Adrenal gland (tissue), 12 donors: ENCODE measurements around the gene TMEM60. TPM values are rescaled to one million over a fixed set of nuclear protein-coding genes. Genes with fewer than 3 reads are reported as not detected.

Experiments
- DNase-seq, 7 donors: peaks; one replicate each; pipeline ENCODE4 v3.0.0-alpha.2; 2019 to 2020
- H3K27ac ChIP-seq, 5 donors: fragments of 200-600 bp; sonication (generic) in 4 of 5; 1 replicate in 3 of 5; 2 replicates in 2 of 5; pipeline versions ENCODE4 v1.5.1 to v1.8.0; 2016 to 2020; ENCODE audit warnings: mild to moderate bottlenecking in 1 of 5
- H3K27me3 ChIP-seq: fragments of 200-600 bp; 2 replicates; pipeline ENCODE4 v1.8.0; 2021
- H3K36me3 ChIP-seq, 2 donors: fragments of 200-600 bp; replicated peaks in 1 of 2; 1 replicate in 1 of 2; 2 replicates in 1 of 2; pipeline versions ENCODE4 v1.5.1 to v1.8.0; 2018 to 2022
- H3K4me1 ChIP-seq, 2 donors: fragments of 200-600 bp; replicated peaks in 1 of 2; 1 replicate in 1 of 2; 2 replicates in 1 of 2; pipeline versions ENCODE4 v1.5.1 to v1.8.0; 2018 to 2021
- H3K4me3 ChIP-seq, 4 donors: fragments of 200-600 bp; sonication (generic) in 3 of 4; one replicate each; pipeline ENCODE4 v1.5.1; 2016 to 2018
- H3K9me3 ChIP-seq, 3 donors: fragments of 200-600 bp; sonication (generic) in 1 of 3; replicated peaks in 1 of 3; 1 replicate in 2 of 3; 2 replicates in 1 of 3; pipeline versions ENCODE4 v1.5.1 to v1.8.0; 2016 to 2021
- POLR2A ChIP-seq, 2 donors: fragments of 450-650 bp; IDR thresholded peaks; one replicate each; pipeline ENCODE4 v1.6.1; 2017; ENCODE audit warnings: antibody characterized with exemption in 2 of 2, mild to moderate bottlenecking in 2 of 2, moderate library complexity in 1 of 2
- WGBS, 4 donors: extraction: QIAGEN DNeasy Blood & Tissue Kit in 2 of 4; methylation state at CpG; one replicate each; pipeline versions ENCODE4 v1.1.5 to v1.1.7; 2013 to 2017; 5-methylcytosine and 5-hydroxymethylcytosine counted together
- intact Hi-C, 2 donors: fragments of 100-400 bp; cut with DNase I; formaldehyde crosslinking; loops; one replicate each; pipeline versions ENCODE4 v1.14.1 to v1.15.0; 2022 to 2023
- polyA plus RNA-seq, 3 donors: library from polyadenylated mRNA; stranded (reverse); fragments of 200-250 nt in 2 of 3; fragments of 350-450 nt in 1 of 3; fragmentation: Illumina TruSeq in 1 of 3; extraction: RNeasy Lipid Tissue Mini Kit (QIAGEN cat#74804) in 1 of 3; gene quantifications; one replicate each; pipeline ENCODE4 v1.2.3, GENCODE V29; 2013 to 2014
- total RNA-seq, 9 donors: library from RNA; depleted of rRNA in 4 of 9; stranded (reverse); fragments of >200 nt in 4 of 9; fragments of 120-200 nt in 1 of 9; fragmentation: NEBNext Ultra II Directional in 1 of 9; extraction: Animal tissue kit (Norgen Biotek cat#: 25700) in 1 of 9; gene quantifications; one replicate each; pipeline versions ENCODE4 v1.1.0 to v1.2.4, GENCODE V29; 2013 to 2023
- TF ChIP-seq, protein P1 (sequence below), 6 experiments: fragments of 450-650 bp in 4 of 6; fragments of 200-600 bp in 2 of 6; sonication (generic) in 1 of 6; IDR thresholded peaks; 1 replicate in 5 of 6; 2 replicates in 1 of 6; pipeline versions ENCODE4 v1.5.1 to v1.8.0; 2016 to 2021; ENCODE audit warnings: antibody characterized with exemption in 6 of 6, mild to moderate bottlenecking in 2 of 6, moderate library complexity in 1 of 6
- donor health status: healthy with polysubstance abuse.
- donor health status: Bipolar disorder and iron deficiency.
- donor health status: DM: yes; HTN: yes; CAD: no.
- donor health status: DM: no; HTN: no; CAD: no.
- donor health status: DM: no; HTN: no; CAD: no.
- donor health status: DM: yes; HTN: yes; CAD: no.

The TMEM60 gene
- total and polyA plus RNA-seq, 12 donors, result 13.8 to 30.6 (median 21.0) TPM

DNA sequence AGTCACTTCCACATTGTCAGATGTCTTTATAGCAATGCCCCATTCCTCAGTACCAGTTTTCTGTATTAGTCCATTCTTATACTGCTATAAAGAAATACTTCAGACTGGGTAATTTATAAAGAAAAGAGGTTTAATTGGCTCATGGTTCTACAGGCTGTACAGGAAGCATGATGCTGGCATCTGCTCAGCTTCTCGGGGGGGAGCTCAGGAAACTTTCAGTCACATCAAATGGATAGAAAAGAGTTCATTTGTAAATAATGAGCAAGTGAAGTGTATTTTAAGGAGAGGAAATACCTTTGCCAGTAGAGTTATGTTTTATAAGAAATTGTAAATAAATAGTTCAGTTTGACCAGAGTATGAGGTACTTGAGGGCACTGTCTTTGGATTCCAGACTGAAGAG lies 50.5 kb downstream of the TMEM60 start:
- Histone ChIP-seq H3K4me1 (peaks cover 0 to 12% of the 10 kb centered on the region in 2 donors), H3K9me3 (no peaks in the 10 kb centered on the region), H3K36me3 (no peaks in the 10 kb centered on the region), H3K4me3 (no peak overlapping the region), H3K27ac (no peak overlapping the region), H3K27me3 (no peaks in the 10 kb centered on the region)
- no peak for TF ChIP-seq POLR2A (IDR thresholded peaks at IDR 0.05)
- TF ChIP-seq, protein P1, sequence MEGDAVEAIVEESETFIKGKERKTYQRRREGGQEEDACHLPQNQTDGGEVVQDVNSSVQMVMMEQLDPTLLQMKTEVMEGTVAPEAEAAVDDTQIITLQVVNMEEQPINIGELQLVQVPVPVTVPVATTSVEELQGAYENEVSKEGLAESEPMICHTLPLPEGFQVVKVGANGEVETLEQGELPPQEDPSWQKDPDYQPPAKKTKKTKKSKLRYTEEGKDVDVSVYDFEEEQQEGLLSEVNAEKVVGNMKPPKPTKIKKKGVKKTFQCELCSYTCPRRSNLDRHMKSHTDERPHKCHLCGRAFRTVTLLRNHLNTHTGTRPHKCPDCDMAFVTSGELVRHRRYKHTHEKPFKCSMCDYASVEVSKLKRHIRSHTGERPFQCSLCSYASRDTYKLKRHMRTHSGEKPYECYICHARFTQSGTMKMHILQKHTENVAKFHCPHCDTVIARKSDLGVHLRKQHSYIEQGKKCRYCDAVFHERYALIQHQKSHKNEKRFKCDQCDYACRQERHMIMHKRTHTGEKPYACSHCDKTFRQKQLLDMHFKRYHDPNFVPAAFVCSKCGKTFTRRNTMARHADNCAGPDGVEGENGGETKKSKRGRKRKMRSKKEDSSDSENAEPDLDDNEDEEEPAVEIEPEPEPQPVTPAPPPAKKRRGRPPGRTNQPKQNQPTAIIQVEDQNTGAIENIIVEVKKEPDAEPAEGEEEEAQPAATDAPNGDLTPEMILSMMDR (IDR thresholded peaks at IDR 0.05), result no peak
- intact Hi-C loops, result no loop called here
- DNase-seq, result no peak
- whole genome bisulfite sequencing, 4 donors, result 82 to 96% (median 85%) methylated on average over 1 of the region's 1 CpG

- 85 to 95% (median 91%) methylated on average over 2 of the region's 2 CpGs for WGBS, 4 donors
- no peak for DNase-seq
- TF ChIP-seq, protein P1 (IDR thresholded peaks at IDR 0.05), result no peak
- no peak for TF ChIP-seq POLR2A (IDR thresholded peaks at IDR 0.05)
- intact Hi-C loops, result no loop called here
- Histone ChIP-seq H3K27ac (no peak overlapping the region), H3K4me1 (peaks cover 0 to 11% of the 10 kb centered on the region in 2 donors), H3K9me3 (no peaks in the 10 kb centered on the region), H3K27me3 (no peaks in the 10 kb centered on the region), H3K36me3 (no peaks in the 10 kb centered on the region), H3K4me3 (no peak overlapping the region)
Observed at GRCh38 chr7:77747178-77747577, 51.1 kb downstream of the TMEM60 start.

GRCh38 chr7:77746824-77747165 lies 51.4 kb downstream of the TMEM60 start:
- H3K9me3 ChIP-seq, result no peaks in the 10 kb centered on the region
- WGBS, 4 donors, result 94 to 100% (median 98%) methylated on average over 2 of the region's 2 CpGs
- intact Hi-C loops, result no loop called here
- no peak overlapping the region for H3K27ac ChIP-seq
- no peak for TF ChIP-seq POLR2A (IDR thresholded peaks at IDR 0.05)
- TF ChIP-seq, protein P1 (IDR thresholded peaks at IDR 0.05), result no peak
- no peak for DNase-seq
- H3K36me3 ChIP-seq, result no peaks in the 10 kb centered on the region
- no peaks in the 10 kb centered on the region for H3K27me3 ChIP-seq
- H3K4me3 ChIP-seq, result no peak overlapping the region
- H3K4me1 ChIP-seq, result peaks cover 0 to 7% of the 10 kb centered on the region in 2 donors

- intact Hi-C loops, result no loop called here
- TF ChIP-seq, protein P1 (IDR thresholded peaks at IDR 0.05), result no peak
- TF ChIP-seq POLR2A (IDR thresholded peaks at IDR 0.05), result no peak
- Histone ChIP-seq H3K9me3 (no peaks in the 10 kb centered on the region), H3K27me3 (no peaks in the 10 kb centered on the region), H3K4me3 (no peak overlapping the region), H3K27ac (no peak overlapping the region), H3K4me1 (peaks cover 0 to 2% of the 10 kb centered on the region in 2 donors), H3K36me3 (no peaks in the 10 kb centered on the region)
- DNase-seq, result no peak
- WGBS, 4 donors, result 88 to 97% (median 95%) methylated on average over 6 of the region's 6 CpGs
Observed at GRCh38 chr7:77746164-77746823, 51.9 kb downstream of the TMEM60 start.
